Left lung (tissue), 10 donors: ENCODE measurements around the gene FAM240B. TPM values are rescaled to one million over a fixed set of nuclear protein-coding genes. Genes with fewer than 3 reads are reported as not detected.

Source experiments
- ATAC-seq: fragments of 200-7000 bp; cut with Tn5 transposase; one replicate; pipeline ENCODE4 v1.9.1; 2020; ENCODE audit warnings: moderate library complexity
- DNase-seq, 4 donors: peaks; one replicate each; pipeline ENCODE4 v3.0.0-alpha.2; 2013 to 2020
- H3K27ac ChIP-seq, 2 donors: fragments of 200-600 bp; sonication (generic) in 1 of 2; one replicate each; pipeline versions ENCODE4 v1.5.0 to v1.8.0; 2020 to 2021
- H3K27me3 ChIP-seq, 2 donors: fragments of 200-600 bp; sonication (generic) in 1 of 2; one replicate each; pipeline versions ENCODE4 v1.5.0 to v1.8.0; 2020 to 2021
- H3K36me3 ChIP-seq, 2 donors: fragments of 200-600 bp; sonication (generic) in 1 of 2; one replicate each; pipeline versions ENCODE4 v1.5.0 to v1.8.0; 2020 to 2021
- H3K4me1 ChIP-seq, 2 donors: fragments of 200-600 bp; one replicate each; pipeline ENCODE4 v1.8.0; 2021
- H3K4me3 ChIP-seq, 2 donors: fragments of 200-600 bp; sonication (generic) in 1 of 2; one replicate each; pipeline versions ENCODE4 v1.5.0 to v1.8.0; 2020 to 2021; ENCODE audit warnings: mild to moderate bottlenecking in 1 of 2
- H3K9me3 ChIP-seq, 2 donors: fragments of 200-600 bp; sonication (generic) in 1 of 2; one replicate each; pipeline versions ENCODE4 v1.5.0 to v1.8.0; 2020 to 2021
- CTCF ChIP-seq, 2 donors: fragments of 200-600 bp; sonication (generic) in 1 of 2; IDR thresholded peaks; one replicate each; pipeline versions ENCODE4 v1.5.0 to v1.8.0; 2021; ENCODE audit warnings: antibody characterized with exemption in 2 of 2
- intact Hi-C, 2 donors: fragments of 100-400 bp; cut with DNase I; formaldehyde crosslinking; loops; one replicate each; pipeline versions ENCODE4 v1.11.2 to v1.14.2; 2022
- polyA plus RNA-seq, 6 donors: library from polyadenylated mRNA; unstranded; fragments of 120-200 nt; gene quantifications; one replicate each; pipeline ENCODE4 v1.2.1, GENCODE V29; 2013; ENCODE audit not compliant: insufficient read length in 6 of 6
- total RNA-seq, 2 donors: library from RNA; stranded (reverse); fragmentation: NEBNext Ultra II Directional; extraction: Animal tissue kit (Norgen Biotek cat#: 25700); gene quantifications; one replicate each; pipeline ENCODE4 v1.2.1, GENCODE V29; 2021
- donor health status: DM: no; HTN: yes; CAD: no.
- donor health status: DM: no; HTN: no; CAD: no.

The FAM240B gene
- total and polyA plus RNA-seq, 8 donors = 0.17 to 0.24 TPM; not detected in 6

- no peak for TF ChIP-seq CTCF (IDR thresholded peaks at IDR 0.05)
- no peak for DNase-seq
- H3K4me1 ChIP-seq = peaks cover 0 to 7% of the 10 kb centered on the region in 2 donors
- H3K27ac ChIP-seq = no peak overlapping the region
- H3K36me3 ChIP-seq = no peaks in the 10 kb centered on the region
- H3K27me3 ChIP-seq = no peaks in the 10 kb centered on the region
- no peaks in the 10 kb centered on the region for H3K9me3 ChIP-seq
- ATAC-seq = no peak
- intact Hi-C loops = no loop called here
- no peak overlapping the region for H3K4me3 ChIP-seq
These were observed 44.1 kb downstream of the FAM240B start for GRCh38 chr9:38675831-38676230.

DNA sequence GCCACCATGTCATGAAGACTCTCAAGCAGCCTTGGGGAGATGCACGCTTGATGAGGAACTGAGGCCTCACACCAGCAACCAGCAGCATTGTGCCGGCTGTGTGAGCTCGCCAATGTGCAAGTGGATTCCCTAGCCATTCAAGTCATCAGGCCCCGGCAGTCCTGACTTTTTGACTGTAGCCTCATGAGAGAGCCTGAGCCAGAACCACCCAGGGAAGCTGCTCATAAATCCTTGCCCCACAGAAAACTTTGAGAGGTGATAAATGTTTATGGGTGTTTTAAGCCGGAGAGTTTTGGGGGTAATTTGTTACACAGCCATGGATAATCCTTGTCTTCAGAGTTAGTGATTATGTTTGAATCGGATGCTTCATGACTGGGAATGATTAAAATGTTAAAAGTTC lies 44.7 kb downstream of the FAM240B start:
- ATAC-seq = no peak
- Histone ChIP-seq H3K27ac (no peak overlapping the region), H3K36me3 (no peaks in the 10 kb centered on the region), H3K4me1 (peaks cover 0 to 7% of the 10 kb centered on the region in 2 donors), H3K27me3 (no peaks in the 10 kb centered on the region), H3K9me3 (no peaks in the 10 kb centered on the region), H3K4me3 (no peak overlapping the region)
- TF ChIP-seq CTCF (IDR thresholded peaks at IDR 0.05) = no peak
- intact Hi-C loops = no loop called here
- no peak for DNase-seq

DNA sequence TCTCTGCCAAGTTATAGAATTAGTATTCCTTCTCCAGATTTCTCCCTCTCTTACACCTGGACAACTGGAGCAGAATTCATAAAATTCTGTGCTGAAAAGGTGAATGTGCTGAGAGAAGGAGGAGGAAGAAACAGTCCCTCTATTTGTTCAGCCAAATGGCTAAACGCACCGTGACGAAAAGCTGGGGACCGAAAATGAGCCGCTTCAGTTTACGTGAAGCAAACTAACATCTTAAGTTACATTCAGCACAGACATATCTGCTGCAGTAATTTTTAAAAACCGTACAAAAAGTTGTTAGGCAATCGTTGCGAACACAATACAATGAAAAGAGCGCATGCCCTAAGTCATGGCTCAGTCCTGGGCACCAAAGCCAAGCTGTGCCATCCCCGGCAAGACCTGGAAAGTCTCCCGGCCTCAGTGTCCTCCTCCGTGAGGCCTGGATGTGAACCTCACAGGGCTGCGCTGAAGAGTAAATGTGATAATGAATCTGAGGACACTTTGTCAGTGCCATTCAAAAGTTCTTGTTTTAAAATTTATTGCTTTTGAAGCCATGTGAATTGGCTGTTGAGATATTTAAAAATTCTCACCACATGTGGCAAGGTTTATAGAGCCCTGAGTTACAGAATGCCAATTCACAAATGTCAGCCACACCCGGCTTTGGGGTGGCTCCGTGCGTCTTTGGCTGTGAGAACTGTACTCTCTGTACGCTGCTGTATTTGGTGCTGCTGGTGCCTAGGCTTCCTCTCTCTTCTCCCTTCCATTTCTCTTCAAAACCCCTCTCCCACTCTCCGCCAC lies 46.3 kb downstream of the FAM240B start:
- no peak overlapping the region for H3K4me3 ChIP-seq
- DNase-seq (no peak), ATAC-seq (no peak)
- peaks cover 0 to 7% of the 10 kb centered on the region in 2 donors for H3K4me1 ChIP-seq
- intact Hi-C loops = no loop called here
- H3K9me3 ChIP-seq = no peaks in the 10 kb centered on the region
- H3K27me3 ChIP-seq = no peaks in the 10 kb centered on the region
- no peak for TF ChIP-seq CTCF (IDR thresholded peaks at IDR 0.05)
- no peaks in the 10 kb centered on the region for H3K36me3 ChIP-seq
- H3K27ac ChIP-seq = no peak overlapping the region

DNA sequence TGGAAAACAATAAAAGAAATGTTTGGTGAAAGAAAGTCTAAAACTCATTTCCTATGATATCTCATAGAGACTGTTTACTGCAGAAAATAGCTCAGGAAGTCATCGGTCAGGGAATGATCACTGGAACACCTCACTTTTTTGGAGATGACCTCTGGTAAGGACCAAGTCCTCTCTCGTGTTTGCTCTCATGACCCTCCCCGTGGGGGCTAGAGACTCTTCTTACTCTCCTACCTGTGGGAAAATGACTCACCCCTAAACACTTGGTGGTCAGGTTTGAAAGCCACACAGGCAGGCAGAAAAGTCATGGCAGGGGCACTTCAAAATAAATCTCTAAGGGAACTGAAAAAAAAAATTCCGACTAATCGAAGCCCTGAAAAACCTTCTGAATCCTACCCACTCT lies 48.2 kb downstream of the FAM240B start:
- Histone ChIP-seq H3K27ac (no peak overlapping the region), H3K4me3 (no peak overlapping the region), H3K27me3 (no peaks in the 10 kb centered on the region), H3K36me3 (no peaks in the 10 kb centered on the region), H3K9me3 (no peaks in the 10 kb centered on the region), H3K4me1 (peaks cover 0 to 7% of the 10 kb centered on the region in 2 donors)
- no peak for TF ChIP-seq CTCF (IDR thresholded peaks at IDR 0.05)
- ATAC-seq (no peak), DNase-seq (no peak)
- intact Hi-C loops = no loop called here

DNA sequence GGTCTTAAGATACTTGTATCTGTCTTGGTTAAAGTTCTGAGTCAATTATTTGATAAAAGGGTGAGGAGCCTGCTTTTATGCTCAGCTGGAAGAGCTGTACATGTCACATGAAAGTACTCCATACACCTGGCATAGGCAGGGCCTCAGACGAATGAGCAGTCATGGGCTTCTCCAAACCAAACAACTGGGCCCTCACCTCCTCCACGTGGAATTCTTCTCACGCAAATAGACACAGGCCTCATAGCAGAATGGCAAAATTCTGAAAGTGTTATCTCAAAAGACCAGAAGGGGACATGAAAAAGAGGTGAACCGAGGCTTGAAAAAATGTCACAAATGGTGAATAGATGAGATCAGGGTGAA lies 48.6 kb downstream of the FAM240B start:
- no peaks in the 10 kb centered on the region for H3K27me3 ChIP-seq
- no peak for TF ChIP-seq CTCF (IDR thresholded peaks at IDR 0.05)
- intact Hi-C loops = no loop called here

More for the DNA sequence above, 48.6 kb downstream of the FAM240B start:
- Histone ChIP-seq H3K9me3 (no peaks in the 10 kb centered on the region), H3K27ac (no peak overlapping the region), H3K4me3 (no peak overlapping the region), H3K36me3 (no peaks in the 10 kb centered on the region), H3K4me1 (peaks cover 0 to 7% of the 10 kb centered on the region in 2 donors)
- ATAC-seq (peak; percentile 9), DNase-seq (no peak)
